SU-DHL-6 (cell line): ENCODE measurements around the gene TM4SF20.

Source experiments
- EZH2phosphoT487 ChIP-seq: fragments of 200-600 bp; sonication (generic), shearing (Covaris generic); conservative IDR thresholded peaks from 2 replicates; pipeline ENCODE4 v1.6.1; 2018; ENCODE audit warnings: mild to moderate bottlenecking, antibody characterized with exemption, low read length, moderate library complexity, mixed read lengths
- TF ChIP-seq, protein P1 (sequence below): fragments of 200-600 bp; sonication (generic); IDR thresholded peaks from one replicate; pipeline ENCODE4 v1.5.1; 2017; ENCODE audit warnings: antibody characterized with exemption, mild to moderate bottlenecking, low read length, moderate library complexity; ENCODE audit not compliant: insufficient read depth, poor library complexity, severe bottlenecking

DNA sequence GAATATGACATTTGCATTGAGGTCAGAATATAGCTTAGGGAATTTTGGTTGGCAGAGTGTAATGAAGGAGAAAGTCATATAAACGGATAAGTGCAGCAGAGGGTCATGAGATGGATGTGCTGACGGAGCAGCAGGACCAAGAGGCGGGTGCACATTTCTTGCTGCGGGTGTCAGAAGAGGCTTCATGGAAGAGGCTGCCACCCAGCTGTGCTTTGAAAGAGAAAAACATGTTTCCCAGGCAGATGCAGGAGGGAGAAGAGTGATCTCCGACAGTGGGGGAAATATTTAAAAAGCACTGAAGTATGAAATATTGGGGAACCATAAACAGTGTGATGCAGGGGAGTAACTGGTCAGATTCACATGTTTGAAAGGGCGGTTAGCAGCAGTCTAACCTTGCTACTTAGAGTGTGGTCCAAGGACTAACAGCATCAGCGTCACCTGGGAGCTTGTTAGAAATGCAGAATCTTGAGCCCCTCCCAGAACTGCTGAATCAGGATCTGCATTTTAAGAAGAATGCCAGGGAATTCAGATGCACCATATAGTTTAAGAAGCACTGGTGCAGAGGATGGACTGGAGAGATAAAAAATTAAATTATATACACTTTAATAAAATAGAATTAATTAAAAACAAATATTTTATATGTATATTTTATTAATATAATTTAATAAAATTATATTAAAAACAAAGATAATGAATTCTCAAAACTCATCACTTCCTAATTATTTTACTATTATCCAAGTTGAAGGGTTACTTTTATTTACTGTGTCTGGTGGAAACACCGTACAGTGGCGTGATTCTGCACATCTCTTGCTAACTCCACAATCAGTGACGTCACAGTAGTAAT, 44.8 kb upstream of the TM4SF20 start:
- TF ChIP-seq EZH2phosphoT487 = no peak
- TF ChIP-seq, protein P1, sequence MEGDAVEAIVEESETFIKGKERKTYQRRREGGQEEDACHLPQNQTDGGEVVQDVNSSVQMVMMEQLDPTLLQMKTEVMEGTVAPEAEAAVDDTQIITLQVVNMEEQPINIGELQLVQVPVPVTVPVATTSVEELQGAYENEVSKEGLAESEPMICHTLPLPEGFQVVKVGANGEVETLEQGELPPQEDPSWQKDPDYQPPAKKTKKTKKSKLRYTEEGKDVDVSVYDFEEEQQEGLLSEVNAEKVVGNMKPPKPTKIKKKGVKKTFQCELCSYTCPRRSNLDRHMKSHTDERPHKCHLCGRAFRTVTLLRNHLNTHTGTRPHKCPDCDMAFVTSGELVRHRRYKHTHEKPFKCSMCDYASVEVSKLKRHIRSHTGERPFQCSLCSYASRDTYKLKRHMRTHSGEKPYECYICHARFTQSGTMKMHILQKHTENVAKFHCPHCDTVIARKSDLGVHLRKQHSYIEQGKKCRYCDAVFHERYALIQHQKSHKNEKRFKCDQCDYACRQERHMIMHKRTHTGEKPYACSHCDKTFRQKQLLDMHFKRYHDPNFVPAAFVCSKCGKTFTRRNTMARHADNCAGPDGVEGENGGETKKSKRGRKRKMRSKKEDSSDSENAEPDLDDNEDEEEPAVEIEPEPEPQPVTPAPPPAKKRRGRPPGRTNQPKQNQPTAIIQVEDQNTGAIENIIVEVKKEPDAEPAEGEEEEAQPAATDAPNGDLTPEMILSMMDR = no peak
